ENCODE data around the gene SLC36A1.
A peak's percentile ranks its signal among the peaks of the same experiment; 100 is the strongest.

Gene SLC36A1

DNA sequence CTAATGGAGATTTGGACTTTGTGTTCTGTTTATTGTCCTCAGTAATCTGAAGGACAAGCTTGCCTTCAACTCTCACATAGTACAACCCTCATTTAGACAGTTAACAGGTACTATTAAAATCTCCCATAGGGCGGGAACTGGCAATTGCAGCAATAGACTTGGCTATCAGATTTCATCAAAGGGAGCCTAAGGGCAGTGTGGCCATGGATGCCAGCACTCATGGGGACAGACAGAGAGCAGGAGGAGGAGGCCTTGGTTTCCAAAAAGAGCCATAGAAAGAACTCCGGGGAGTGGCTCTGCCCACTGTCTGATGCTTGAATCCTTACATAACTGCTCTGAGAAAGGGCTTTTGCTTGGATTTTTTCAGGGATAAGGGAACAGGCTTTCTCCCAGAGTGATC lies 6.8 kb downstream of the SLC36A1 start:
- DNase-seq = no peak

DNA sequence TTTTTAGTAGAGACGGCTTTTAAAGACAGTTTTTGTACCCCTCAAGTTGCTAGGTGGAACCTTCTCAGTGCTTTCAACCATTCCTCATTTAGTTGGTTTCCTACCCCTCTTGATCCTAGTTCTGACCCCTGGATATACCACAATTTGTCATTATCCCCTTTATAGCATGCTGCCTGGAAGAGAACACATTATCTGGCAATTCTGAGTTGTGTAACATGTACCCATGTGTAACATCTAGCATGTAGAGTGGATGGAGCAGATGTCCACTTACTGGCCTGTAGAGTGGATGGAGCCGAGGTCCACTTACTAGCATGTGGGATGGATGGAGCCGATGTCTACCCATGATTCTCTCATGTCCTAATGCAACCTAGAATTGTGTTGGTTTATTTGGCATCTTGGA lies 7.5 kb downstream of the SLC36A1 start:
- DNase-seq = no peak

DNA sequence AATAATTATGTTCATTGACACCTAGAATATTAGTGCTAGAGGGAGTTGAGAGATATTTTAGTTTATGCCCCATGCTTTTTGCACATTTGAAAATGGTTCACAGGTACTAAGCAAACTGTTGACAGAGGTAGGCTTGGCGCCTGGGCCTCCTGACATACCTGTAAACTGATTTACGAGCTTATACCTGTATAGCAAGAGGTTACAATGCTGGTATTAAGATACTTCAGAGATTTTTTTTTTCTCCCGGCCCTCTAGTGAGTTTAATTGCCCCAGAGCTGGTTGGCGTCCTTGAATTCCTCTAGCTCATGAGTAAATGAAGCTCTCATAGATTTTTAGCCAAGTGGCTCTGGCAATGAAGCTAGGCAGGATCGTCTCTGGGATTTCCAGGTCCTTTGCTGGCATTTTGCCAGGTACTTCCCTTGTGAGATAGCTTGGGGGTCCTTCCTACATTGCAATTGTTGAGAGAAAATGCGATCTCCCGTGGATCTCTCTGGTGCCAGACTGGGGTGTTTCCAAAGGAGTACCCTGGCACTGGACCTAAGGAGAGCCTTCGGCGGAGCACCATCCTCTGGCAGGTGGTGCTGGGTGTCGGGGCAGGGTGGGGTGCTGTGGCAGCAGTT lies 9.0 kb downstream of the SLC36A1 start:
- no peak for DNase-seq

DNA sequence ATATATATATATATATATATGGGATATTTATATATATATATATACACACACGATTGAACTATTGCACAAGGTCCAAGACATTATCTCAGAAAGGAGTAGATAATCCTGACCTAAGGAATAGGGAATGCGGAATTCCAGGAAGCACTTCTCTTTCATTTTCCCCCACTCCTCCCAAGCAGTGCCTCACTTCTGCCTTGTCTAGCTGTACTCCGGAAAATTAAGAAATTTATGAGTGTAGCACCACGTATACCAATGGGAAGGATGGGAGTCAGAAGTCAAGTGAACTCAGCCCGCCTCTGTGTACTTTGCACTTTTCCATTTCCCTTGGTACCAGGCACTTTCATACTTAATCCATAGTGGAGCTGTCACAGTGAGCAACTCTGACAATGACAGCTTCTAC lies 10.9 kb downstream of the SLC36A1 start:
- no peak for DNase-seq

DNA sequence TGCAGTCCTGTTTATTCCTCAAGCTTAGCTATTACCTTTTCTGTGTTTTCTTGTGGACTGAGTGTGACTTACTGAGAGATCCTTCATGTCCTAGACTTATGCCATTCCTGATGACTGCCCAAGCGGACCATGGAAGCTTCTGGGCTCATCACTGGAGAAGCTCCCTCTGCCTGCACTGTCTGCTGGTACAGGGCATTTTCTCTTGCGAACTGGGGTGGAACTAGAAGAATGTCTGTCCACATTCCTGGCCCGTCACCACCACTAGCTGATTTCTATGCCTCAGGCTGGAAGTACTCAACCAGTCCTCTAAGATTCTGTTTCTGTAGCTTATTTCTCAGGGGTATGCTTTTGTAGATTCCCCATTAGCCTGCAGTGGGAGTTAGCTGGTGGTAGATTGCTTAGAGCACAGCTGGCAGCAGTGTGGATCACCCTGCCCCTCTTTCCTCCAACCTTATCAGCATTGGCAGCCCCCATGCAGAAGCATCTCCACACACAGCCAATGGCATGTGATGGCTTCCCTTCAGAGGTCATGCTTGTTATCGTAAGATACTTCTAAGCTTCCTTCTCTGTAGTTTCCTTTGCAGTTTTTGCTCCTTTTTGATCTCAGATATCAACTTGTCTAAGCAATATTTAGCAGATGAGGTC lies 12.4 kb downstream of the SLC36A1 start:
- no peak for DNase-seq

DNA sequence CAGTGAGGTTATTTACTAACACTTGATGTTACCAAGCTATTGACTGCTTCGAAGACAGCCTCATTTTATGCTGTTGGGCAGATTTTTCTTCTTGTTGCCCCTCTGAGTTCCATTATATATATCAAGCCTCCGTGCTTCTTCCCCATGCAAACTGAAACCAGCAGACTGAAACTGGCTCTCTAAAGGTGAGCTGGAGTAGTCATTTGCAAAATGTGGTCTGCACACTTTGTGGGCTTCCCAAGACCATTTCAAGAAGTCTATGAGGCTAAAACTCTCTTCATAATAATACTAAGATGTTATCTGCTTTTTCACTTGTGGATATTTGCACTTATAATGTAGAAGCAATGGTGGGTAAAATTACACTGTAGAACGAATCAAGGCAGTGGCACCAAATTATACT lies 13.9 kb downstream of the SLC36A1 start:
- DNase-seq = no peak

DNA sequence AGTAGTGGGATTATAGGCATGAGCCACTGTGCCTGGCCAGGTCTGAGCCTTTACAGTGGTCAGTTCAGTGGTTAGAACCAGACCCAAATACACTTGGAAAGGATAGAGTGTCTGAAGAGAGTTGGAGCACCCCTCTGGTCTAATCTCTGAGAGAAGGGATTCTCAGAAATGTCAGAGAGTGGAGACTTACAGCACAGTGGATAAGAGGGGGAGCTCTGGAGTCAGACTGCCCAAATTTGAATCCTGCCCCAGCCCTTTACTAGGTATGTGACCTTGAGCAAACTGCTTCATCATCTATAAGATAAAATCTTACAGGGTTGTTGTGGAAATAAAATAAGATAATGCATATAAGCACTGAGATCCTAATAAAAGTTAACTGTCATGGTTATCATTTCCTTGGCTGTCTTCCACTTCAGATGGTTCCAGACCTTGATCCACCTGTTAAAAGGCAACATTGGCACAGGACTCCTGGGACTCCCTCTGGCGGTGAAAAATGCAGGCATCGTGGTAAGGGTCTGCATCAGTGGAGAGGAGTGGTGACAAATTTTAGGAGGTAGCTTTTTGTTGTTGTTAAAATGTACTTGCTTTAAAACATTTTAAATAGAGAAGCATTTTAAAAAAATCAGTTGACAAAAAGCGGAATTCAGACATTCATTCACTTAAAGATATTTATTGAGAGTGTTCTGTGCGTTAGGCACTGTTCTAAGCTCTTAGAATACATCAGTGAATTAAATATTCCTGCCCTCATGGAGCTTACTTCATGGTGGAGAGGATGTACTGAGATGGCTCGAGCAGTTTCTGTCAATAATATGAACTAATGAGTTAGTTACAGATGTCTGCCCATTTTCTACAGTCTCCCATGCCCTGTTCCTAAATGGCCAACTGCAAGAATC lies 16.0 kb downstream of the SLC36A1 start:
- DNase-seq = no peak

DNA sequence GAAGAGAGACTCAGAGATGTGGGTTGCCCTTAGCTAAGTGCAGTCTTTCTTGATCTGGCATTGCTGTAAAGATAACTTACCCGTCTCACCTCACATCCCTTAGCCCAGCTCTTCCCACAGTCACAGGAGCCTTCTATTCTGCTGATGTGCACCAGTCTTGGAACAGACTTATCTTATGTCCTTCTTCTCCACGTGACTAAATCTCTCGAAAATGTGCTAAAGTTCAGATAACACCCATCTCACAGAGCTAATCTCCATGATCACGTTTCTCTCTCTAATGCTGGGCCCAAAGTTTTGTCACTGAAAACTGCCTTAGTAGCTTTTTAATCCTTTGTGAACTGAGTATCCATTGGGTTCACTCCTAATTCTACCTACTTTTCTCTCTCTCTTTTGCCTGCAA lies 16.7 kb downstream of the SLC36A1 start:
- no peak for DNase-seq

DNA sequence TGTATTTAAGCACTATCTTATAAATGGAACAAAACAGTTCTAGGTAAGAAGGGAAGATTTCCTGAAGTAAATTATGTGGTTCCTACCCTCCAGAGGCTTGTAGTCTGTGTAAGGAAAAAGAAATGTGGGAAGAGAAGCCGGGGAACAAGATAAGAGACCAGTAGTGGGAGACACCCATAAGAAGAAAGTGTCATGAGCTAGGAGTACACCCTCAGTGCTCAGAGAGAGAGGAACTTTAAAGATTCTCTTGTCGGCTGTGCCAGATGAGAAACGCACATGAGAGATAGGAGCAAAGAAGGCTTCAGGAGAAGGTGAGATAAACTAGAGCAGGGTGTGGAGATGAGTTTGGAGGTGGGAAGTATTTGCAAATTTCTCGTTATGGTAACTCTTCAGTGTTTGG lies 18.1 kb downstream of the SLC36A1 start:
- no peak for DNase-seq

DNA sequence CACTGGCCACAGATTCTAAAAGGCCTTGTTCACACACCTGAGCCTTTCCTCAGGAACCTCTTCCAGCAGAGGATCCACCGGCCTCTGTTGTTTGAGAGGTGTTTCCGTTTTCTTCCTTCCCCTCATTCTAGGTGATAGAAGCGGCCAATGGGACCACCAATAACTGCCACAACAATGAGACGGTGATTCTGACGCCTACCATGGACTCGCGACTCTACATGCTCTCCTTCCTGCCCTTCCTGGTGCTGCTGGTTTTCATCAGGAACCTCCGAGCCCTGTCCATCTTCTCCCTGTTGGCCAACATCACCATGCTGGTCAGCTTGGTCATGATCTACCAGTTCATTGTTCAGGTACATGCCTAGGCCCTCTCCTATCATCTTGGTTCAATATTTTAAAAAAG lies 20.2 kb downstream of the SLC36A1 start:
- DNase-seq = no peak

DNA sequence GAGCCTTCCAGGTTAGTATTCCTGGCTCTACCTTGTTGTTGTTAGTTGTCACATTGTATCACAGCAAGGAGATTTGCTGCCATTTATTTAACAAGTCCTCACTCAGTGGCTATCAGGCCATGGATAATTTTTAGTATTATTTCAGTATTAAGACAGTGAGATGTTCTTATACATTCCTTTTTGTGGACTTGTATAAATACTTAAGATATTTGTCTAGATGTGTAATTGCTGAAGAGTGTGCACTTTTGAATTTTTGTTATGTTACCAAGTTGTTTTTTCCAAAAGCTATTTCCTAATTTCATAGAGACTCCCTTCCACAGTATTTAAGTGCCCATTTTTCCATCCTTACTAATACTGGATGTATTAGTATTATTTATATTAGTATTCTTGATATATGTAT lies 22.0 kb downstream of the SLC36A1 start:
- no peak for DNase-seq

DNA sequence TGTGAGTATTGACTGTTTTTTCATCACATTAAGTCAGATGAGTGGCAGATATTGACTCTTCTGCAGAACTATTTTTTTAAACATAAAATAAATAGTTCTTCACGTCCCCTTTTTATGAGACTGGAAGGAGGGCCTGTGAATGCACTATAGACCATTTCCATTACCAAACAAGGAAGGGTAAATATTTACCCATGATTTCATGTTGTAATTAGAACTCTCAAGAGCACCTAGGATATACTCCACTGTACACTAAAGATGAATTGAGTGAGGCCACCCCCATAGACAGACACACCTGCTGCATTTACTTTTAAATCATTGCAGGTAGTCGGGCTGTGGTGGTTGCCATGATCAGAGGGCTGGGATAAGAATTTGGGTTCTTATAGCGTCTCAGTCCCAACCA lies 22.6 kb downstream of the SLC36A1 start:
- DNase-seq = no peak

DNA sequence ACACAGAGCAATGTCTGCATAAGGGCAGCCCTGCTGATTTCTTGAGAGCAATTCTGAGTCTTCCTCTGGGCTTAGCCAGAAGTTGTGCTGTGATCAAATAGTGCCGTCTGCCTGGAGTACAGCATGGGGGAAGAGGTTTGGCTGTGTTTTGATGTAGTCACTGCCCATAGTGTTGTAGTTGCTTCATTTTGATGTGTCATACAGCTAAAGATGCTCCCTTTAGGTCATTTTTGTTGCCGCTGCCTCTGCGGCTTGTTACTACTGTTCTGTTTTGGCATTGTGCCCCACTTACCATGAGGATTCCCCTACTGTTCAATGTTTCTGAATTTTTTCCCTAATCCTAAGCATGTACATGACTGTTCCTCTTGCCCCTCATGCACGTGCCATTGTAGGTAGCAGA lies 23.0 kb downstream of the SLC36A1 start:
- DNase-seq = peak; percentile 56

DNA sequence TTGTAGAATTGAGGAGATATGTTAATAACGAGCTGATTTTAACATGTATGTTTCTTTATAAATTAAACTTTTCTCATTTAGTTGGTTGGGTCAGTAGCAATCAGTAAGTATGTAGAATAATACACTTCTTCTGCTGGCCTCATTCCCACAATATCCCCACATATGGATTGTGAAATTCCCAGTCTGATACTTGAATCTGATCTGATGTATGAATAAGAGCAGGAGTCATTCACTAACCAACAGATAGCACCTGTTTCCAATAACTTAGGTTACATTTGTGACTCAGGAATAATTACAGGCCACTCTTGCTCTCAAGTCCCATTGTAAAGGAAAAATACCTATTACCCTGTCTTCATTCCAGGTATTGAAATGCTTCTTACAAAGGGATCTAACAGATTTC lies 23.9 kb downstream of the SLC36A1 start:
- DNase-seq = peak; percentile 42

DNA sequence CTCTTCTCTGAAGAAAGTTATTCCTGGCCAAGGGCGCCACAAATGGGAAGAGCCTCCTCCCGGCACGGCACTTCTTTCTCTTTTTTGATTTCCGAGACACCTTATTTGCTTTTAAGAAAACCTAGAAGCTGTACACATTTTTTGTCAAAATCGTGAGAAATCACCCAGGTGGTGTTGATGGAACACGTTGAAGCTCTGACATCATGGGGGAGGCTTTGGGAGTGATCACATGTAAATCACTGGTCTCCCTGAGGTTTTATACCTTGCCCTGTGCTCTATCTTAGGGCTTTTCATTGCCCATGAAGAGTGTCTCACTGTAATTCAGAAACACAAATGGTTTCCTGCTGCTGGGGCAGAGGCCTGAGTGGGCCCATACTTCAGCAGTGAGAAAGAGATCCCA lies 27.4 kb downstream of the SLC36A1 start:
- DNase-seq = no peak

DNA sequence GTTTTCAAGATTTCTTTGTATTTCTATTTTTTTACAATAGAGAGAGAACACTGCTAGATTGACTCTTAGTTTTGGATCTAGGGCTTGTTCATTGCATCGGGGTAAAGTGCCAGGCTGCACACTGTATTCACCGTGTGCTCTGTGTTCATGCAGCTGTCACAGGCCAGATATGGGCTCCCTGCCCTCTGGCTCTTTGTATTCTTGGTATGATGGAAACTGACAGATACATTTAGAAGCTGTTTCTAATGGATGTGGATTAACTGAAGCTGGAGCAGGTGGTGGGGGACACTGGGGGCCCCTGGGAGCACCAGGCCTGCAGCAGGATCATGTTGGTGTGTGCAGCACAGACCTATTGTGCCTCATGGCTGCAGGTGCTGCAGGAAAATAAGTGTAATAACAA lies 28.0 kb downstream of the SLC36A1 start:
- DNase-seq = no peak

DNA sequence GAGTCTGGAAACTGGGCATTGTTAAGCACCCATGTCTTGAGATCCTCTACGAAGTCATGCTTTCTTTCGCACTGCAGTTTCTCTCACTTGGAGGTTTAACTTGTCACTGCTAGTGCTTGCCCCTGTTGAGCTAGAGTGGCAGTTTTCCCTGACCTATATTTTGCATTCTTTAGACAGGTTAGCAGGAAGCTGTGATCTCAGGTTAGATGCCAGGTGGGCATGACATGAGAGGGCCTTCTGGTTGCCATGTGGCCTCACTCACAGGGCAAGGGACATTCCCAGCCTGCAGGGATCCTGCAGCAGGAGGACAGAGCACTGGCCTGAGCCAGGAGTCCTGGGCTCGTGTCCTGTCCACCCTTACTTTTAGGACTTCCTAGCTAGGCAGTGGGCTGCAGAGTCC lies 28.6 kb downstream of the SLC36A1 start:
- no peak for DNase-seq

DNA sequence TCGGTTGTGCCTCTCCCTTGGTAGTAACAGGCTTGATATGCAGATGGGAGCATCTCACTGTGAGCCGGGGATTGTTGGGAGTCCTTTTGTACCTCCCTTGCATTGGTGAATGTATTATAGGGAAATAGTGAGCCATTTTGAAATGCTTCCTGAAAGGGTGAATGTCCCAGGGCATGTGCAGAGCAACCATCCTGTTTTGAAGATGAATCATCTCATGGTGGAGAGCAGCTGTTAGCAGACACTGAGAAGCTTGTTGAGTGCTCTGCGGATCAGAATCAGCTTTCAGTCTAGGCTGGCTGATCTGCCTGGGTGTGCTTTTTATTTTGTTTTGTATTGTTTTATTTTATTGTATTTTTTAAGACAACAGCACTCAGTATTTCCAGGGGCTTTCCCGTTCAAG lies 29.7 kb downstream of the SLC36A1 start:
- DNase-seq = peak; percentile 19

DNA sequence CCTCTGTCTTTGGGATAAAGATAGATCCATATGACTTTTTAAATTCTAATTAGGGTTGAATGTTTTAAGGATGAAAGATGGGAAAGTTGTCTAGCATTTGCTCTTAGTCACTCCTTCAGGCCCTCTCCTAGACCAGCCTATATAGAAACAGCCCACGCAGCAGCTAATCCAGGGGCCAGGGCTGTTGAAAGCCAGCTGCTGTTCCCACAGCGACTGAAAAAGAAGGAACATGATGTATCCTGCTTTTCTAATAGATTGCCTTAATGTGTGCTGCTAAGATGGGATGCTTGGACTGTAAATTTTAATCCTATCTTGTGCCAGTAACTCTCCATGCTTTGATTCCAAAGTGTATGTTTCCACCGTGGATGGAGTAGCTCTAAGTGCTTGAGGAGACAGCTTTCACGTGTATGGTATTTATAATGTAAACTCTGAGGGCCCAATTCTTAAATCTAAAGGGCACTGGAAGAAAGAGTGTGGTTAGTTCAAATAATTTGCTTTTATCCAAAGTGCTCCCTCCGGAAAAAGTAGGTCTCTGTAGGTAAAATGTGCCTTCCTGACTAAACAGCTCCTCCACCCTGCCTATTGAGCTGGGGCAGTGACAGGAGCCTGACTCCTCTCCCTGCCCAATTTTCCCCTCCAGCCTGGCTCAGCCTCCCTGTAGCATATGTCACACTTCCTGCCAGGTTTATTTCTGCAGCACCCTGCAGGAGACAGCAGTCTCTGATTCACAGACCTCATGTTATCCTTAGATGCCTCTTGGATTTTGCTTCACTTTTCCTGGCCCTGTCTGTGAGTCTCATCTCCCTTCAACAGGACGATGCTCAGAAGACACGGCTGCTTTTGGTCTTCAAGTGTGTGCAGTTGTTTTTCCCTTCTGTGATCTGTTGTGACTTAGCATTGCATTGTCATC lies 33.2 kb downstream of the SLC36A1 start:
- DNase-seq = peak; percentile 68

DNA sequence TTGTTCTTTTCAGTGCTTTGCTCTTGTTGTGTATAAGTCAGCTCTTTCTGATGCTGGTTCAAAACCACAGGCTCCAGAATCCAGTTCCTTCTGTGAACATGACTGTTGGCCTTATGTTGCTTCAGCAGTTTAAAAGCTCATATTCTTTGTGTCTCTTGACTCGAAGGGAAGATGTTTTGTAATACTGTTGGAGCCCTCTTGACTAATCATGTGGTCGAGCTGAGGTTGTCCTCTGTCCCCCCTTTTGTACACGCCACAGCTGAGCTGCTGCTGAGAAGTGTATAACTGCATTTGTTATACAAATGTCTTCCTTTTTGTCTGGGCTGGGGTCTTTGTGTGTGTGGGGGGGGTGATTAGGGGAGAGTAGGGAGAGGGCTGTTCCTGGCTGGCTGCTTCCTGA lies 35.8 kb downstream of the SLC36A1 start:
- peak; percentile 24 for DNase-seq

DNA sequence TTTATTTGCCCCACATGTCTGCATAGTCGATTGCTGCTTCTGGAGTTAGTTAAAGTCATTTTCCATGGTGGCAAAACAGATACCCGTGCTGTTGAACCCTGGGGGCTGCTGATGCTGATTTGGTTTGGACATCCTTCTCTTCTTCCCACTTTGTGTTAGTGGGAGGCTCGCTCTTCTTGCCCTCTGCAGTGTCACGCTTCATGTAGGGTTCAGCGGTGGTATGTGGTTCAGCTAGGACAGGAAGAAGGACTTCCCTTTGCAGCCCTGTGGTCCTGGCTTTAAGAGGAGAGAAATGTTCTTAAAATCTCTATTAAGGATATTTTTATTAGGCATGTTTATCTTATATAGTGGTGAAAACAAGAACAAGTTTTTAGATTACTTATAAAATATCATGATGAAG lies 36.2 kb downstream of the SLC36A1 start:
- DNase-seq = no peak

DNA sequence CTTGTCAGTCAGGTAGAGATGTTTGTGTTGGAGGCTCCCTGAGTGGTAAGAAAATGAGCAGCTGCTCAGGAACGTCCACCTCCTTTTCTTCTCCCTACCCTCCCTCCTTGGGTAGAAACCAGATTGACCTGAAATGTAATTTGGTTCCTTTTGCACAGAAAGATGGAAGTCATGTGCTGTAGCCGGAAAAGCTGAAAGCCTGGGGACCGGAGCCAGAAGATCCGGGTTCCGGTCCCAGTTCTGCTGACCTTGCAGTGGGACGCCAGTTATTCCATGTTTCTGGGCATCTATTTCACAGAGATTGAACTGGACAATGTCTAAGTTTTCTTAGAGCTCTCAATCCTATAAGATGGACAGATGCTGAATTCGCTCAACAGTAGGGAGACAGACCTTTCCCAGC lies 40.1 kb downstream of the SLC36A1 start:
- DNase-seq = no peak

DNA sequence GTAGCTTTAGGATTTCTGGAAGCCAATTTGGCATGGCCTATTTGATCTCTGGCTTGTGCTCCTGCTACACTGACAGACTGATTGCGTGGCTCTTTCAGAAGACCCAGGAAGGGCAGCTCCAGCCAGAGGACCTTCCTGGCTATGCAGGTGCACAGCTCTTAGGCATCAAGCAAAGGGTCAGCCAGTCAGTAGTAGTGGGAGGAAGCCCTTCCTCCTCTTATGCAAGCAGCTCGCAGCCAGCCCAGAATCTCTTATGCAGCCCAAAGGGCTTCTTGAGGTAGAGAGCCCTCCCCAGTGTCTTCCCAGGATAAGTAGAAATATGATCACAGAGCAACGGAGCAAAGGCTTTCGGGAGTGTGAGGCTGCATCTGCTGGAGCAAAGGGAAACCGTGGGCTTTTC lies 43.2 kb downstream of the SLC36A1 start:
- DNase-seq = no peak
